ENCODE data around the gene SHCBP1. TPM values are rescaled to one million over a fixed set of nuclear protein-coding genes. Genes with fewer than 3 reads are reported as not detected.

SHCBP1 gene
- total and polyA plus RNA-seq, 2 of the 13 experiments (the other 11 are each of a cell fraction or from before 2014, with no cell fraction given) = 15.7 to 33.0 TPM

DNA sequence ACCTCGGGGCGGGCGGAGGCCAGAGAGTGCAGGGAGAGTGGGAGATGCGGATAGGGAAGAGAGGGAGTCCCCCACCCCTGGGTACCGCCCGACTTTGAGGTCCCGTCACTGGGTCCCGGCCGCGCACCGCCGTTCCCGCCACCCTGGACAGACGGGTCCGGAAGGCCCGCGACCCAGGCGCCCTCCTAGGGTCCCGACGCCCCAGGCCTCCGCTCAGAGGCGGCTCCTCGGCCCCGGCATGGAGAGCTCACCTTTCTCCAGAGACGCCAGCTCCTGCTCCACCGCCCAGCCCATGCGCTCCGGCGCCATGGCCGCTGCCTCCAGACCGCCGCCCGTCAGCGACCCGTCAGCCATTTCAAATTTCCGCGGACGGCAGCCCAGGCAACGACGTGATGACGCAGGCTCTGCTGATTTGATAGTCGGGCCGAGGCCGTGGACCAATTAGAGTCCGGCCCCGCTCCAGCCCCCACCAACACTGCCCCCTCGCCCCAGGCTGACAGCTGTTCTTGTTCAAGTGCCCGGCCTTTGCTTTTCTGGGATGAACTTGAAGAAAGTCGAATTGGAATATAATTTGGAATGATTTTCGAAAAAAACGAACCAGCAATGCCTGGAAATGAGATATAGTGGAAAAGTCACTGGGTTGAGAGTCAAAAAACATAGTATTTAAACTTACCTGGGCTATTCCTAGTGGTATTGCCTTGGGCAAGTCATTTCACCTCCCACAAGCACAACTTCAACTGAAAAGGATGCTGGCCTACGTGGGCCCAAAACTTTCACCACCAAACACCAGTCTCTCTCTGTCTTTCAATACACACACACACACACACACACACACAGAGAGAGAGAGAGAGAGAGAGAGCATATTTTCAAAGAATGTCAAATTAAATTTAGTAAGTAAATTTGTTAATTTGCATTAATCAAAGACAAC, at the start of gene SHCBP1 (continued):
- TF ChIP-seq, protein P1, sequence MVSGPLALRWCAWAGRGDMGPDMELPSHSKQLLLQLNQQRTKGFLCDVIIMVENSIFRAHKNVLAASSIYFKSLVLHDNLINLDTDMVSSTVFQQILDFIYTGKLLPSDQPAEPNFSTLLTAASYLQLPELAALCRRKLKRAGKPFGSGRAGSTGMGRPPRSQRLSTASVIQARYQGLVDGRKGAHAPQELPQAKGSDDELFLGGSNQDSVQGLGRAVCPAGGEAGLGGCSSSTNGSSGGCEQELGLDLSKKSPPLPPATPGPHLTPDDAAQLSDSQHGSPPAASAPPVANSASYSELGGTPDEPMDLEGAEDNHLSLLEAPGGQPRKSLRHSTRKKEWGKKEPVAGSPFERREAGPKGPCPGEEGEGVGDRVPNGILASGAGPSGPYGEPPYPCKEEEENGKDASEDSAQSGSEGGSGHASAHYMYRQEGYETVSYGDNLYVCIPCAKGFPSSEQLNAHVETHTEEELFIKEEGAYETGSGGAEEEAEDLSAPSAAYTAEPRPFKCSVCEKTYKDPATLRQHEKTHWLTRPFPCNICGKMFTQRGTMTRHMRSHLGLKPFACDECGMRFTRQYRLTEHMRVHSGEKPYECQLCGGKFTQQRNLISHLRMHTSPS (CRISPR knock-in tag; IDR thresholded peaks at IDR 0.05; ENCODE audit: low read depth) = no peak
- TF ChIP-seq NR2F1 (CRISPR knock-in tag; IDR thresholded peaks at IDR 0.05) (no peak), ZNF816 (CRISPR knock-in tag; IDR thresholded peaks at IDR 0.05; ENCODE audit: borderline replicate concordance) (peak; percentile 81; the same call in 1 of the 2 replicates), POLR2G (IDR thresholded peaks at IDR 0.05; ENCODE audit: low read depth, low read length) (peak; percentile 85), FOXA1 (IDR thresholded peaks at IDR 0.05) (no peak), FOXA1 (CRISPR knock-in tag; IDR thresholded peaks at IDR 0.05) (no peak), JUNB (CRISPR knock-in tag; IDR thresholded peaks at IDR 0.05; ENCODE audit: borderline replicate concordance) (no peak), CREM (IDR thresholded peaks at IDR 0.05) (peak; percentile 89), CREM (CRISPR knock-in tag; IDR thresholded peaks at IDR 0.05) (0 out of 2 replicates have a peak, but pooled peaks have one; percentile 16), ZNF883 (CRISPR knock-in tag; IDR thresholded peaks at IDR 0.05; ENCODE audit: not compliant biosample characterization) (peak; percentile 63), ZNF230 (CRISPR knock-in tag; IDR thresholded peaks at IDR 0.05) (peak; percentile 51; the same call in 1 of the 2 replicates), MYNN (CRISPR knock-in tag; IDR thresholded peaks at IDR 0.05; ENCODE audit: low read depth) (no peak), RARG (CRISPR knock-in tag; IDR thresholded peaks at IDR 0.05; ENCODE audit: low read depth) (no peak), RBM39 (IDR thresholded peaks at IDR 0.05; ENCODE audit: low read depth, low read length, poor library complexity, severe bottlenecking) (no peak), KAT7 (CRISPR knock-in tag; IDR thresholded peaks at IDR 0.05; ENCODE audit: borderline replicate concordance) (peak; percentile 84; the same call in 1 of the 2 replicates), ZBTB7B (CRISPR knock-in tag; IDR thresholded peaks at IDR 0.05) (peak; percentile 78), ZNF207 (IDR thresholded peaks at IDR 0.05; ENCODE audit: borderline replicate concordance) (no peak)
- TF ChIP-seq, protein P2, sequence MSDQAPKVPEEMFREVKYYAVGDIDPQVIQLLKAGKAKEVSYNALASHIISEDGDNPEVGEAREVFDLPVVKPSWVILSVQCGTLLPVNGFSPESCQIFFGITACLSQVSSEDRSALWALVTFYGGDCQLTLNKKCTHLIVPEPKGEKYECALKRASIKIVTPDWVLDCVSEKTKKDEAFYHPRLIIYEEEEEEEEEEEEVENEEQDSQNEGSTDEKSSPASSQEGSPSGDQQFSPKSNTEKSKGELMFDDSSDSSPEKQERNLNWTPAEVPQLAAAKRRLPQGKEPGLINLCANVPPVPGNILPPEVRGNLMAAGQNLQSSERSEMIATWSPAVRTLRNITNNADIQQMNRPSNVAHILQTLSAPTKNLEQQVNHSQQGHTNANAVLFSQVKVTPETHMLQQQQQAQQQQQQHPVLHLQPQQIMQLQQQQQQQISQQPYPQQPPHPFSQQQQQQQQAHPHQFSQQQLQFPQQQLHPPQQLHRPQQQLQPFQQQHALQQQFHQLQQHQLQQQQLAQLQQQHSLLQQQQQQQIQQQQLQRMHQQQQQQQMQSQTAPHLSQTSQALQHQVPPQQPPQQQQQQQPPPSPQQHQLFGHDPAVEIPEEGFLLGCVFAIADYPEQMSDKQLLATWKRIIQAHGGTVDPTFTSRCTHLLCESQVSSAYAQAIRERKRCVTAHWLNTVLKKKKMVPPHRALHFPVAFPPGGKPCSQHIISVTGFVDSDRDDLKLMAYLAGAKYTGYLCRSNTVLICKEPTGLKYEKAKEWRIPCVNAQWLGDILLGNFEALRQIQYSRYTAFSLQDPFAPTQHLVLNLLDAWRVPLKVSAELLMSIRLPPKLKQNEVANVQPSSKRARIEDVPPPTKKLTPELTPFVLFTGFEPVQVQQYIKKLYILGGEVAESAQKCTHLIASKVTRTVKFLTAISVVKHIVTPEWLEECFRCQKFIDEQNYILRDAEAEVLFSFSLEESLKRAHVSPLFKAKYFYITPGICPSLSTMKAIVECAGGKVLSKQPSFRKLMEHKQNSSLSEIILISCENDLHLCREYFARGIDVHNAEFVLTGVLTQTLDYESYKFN (CRISPR knock-in tag; conservative IDR thresholded peaks at IDR 0.05) = no peak; the same call in 1 of the 2 replicates
- TF ChIP-seq, protein P3, sequence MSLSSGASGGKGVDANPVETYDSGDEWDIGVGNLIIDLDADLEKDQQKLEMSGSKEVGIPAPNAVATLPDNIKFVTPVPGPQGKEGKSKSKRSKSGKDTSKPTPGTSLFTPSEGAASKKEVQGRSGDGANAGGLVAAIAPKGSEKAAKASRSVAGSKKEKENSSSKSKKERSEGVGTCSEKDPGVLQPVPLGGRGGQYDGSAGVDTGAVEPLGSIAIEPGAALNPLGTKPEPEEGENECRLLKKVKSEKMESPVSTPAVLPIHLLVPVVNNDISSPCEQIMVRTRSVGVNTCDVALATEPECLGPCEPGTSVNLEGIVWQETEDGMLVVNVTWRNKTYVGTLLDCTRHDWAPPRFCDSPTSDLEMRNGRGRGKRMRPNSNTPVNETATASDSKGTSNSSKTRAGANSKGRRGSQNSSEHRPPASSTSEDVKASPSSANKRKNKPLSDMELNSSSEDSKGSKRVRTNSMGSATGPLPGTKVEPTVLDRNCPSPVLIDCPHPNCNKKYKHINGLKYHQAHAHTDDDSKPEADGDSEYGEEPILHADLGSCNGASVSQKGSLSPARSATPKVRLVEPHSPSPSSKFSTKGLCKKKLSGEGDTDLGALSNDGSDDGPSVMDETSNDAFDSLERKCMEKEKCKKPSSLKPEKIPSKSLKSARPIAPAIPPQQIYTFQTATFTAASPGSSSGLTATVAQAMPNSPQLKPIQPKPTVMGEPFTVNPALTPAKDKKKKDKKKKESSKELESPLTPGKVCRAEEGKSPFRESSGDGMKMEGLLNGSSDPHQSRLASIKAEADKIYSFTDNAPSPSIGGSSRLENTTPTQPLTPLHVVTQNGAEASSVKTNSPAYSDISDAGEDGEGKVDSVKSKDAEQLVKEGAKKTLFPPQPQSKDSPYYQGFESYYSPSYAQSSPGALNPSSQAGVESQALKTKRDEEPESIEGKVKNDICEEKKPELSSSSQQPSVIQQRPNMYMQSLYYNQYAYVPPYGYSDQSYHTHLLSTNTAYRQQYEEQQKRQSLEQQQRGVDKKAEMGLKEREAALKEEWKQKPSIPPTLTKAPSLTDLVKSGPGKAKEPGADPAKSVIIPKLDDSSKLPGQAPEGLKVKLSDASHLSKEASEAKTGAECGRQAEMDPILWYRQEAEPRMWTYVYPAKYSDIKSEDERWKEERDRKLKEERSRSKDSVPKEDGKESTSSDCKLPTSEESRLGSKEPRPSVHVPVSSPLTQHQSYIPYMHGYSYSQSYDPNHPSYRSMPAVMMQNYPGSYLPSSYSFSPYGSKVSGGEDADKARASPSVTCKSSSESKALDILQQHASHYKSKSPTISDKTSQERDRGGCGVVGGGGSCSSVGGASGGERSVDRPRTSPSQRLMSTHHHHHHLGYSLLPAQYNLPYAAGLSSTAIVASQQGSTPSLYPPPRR (CRISPR knock-in tag; IDR thresholded peaks at IDR 0.05; ENCODE audit: borderline replicate concordance) = peak; percentile 53; the same call in 1 of the 2 replicates

Measured in HepG2 (cell line).